Measurements from ENCODE around the gene PIK3R6.

- TF ChIP-seq CTCF (IDR thresholded peaks at IDR 0.05), result no peak
- TF ChIP-seq POLR2A (IDR thresholded peaks at IDR 0.05), result no peak
Measured at GRCh38 chr17:8791910-8792270, 75.6 kb downstream of the PIK3R6 start.
